GM19193 (cell line): ENCODE measurements around the gene DBR1.

Source experiments
- POLR2A ChIP-seq: IDR thresholded peaks from 4 replicates; pipeline ENCODE4 v1.6.1; 2011; ENCODE audit not compliant: insufficient read depth, insufficient read length; ENCODE audit errors: extremely low read depth

The DBR1 gene

GRCh38 chr3:138195481-138195880 is 20.8 kb upstream of the DBR1 start:
- no peak for TF ChIP-seq POLR2A

GRCh38 chr3:138188013-138188730 is 13.5 kb upstream of the DBR1 start:
- no peak for TF ChIP-seq POLR2A

DNA sequence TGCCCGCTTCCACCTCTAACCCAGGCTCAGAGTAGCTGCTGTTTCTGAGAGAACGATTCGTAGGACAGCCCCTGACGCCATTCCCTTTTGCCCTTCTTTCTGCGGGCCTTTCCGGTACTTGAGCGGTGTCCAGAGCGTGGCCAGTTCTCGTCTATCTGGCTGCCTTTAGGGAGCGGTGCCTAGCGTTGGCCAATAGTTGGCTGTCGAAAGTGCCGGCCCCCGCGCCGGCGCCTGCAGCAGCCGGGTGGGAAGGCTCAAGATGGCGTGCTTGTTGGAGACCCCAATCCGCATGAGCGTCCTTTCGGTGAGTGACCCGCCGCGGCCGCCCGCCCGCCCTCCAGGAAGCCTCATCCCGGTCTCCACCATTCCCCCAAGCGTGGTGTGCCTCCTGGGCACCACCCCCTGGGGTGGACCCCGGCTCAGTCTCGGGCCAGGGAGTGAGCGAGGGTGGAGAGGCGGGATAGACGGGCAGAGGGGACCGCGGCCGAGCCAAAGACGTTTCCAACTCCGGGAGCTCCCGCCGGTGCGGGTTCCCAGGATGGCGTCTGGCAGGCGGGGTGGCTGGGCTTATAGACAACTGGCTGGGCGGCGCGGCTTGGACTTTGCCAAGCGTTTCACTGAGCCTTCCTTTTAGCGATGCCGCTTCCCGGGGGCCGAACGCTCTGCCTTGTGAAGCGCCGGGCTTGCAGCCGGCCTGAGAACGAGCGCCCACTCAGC is 12.7 kb upstream of the DBR1 start, which contains the start of gene ARMC8:
Gene ARMC8 (plus strand): TSS at position 6 of the 717 bp plus-strand sequence. CDS start 254 bp downstream, at position 260.
- peak; percentile 74 for TF ChIP-seq POLR2A

- TF ChIP-seq POLR2A, result no peak
These were observed 12.1 kb upstream of the DBR1 start for GRCh38 chr3:138186803-138187295.

GRCh38 chr3:138186221-138186620 is 11.5 kb upstream of the DBR1 start:
- no peak for TF ChIP-seq POLR2A

DNA sequence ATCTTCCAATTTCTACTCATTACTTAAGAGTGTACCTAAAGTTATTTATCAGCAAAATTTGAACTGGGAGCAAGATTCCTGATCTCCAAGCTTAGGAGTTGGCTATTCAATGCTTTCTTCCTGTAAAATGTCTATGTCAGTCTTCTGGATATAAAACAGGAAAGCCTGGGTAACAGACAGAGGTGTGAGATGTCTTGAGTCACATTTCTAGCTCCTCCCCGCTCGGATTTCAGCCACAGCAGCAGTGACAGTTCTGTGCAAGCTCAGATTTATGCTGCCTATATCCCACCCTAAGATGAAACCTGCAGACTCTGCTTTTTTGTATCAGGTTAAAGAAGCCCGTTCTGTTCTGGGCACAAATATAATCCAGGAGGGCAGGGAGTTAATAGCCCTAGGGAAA is 10.3 kb upstream of the DBR1 start:
- TF ChIP-seq POLR2A, result no peak

GRCh38 chr3:138180375-138181029 is 5.8 kb upstream of the DBR1 start:
- no peak for TF ChIP-seq POLR2A

GRCh38 chr3:138173769-138174420 is 826 bp downstream of the DBR1 start:
- TF ChIP-seq POLR2A, result no peak

DNA sequence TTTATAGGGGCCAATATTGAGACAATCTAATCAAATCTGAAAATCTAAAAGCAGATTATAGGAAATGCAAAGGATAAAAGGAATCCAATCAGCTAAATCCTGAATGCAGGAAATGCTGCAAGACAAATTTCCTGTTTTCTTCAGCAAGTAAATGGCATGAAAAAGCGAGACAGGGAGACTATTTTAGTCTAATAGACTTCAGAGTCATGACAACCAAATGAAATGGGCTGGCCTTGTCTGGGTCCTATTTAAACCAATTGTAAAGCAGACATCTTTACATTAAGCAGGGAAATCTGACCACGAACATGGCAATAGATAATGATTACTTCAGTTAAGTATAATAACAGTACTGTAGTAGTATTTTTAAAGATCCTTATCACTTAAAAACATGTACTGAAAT is 2.1 kb downstream of the DBR1 start:
- TF ChIP-seq POLR2A, result no peak

- no peak for TF ChIP-seq POLR2A
These were observed 9.7 kb downstream of the DBR1 start for GRCh38 chr3:138165061-138165460.

DNA sequence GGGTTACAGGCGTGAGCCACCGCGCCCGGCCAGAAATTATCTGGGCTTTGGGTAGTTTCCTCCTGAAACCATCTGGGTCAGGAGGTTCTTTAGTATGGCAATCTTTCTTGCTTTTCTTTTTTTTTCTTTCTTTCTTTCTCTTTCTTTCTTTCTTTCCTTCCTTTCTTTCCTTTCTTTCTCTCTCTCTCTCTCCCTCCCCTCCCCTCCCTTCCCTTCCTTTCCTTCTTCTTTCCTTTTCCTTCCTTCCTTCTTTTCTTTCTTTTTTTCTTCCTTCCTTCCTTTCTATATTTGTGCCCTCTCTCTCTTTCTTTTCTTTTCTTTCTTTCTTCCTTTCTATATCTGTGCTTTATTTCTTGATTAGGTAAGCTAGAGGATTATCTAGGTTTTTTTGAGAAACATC is 17.0 kb downstream of the DBR1 start:
- TF ChIP-seq POLR2A, result no peak

- no peak for TF ChIP-seq POLR2A
These were observed 20.2 kb downstream of the DBR1 start for GRCh38 chr3:138154534-138154933.

GRCh38 chr3:138148503-138148902 is 26.2 kb downstream of the DBR1 start:
- TF ChIP-seq POLR2A, result no peak

- no peak for TF ChIP-seq POLR2A
These were observed 33.8 kb downstream of the DBR1 start for GRCh38 chr3:138140940-138141339.

DNA sequence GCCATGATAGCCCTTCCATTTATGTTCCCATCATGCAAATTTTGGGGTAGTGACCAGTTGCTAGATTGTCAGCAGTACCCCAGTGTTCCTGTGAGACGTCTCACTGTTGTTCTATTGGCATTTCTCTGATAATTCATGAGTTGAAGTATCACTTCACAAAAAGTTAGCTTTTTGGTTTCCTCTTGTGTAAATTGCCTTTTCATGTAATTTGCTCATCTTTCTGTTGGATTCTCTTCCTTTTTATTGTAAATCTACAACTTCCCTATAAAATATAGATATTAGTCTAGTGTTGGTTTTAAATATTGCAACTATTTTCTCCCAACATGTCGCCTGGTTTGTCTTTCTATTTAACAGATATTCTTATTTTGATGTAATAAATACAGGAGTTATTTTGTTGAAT is 35.0 kb downstream of the DBR1 start:
- TF ChIP-seq POLR2A, result no peak

DNA sequence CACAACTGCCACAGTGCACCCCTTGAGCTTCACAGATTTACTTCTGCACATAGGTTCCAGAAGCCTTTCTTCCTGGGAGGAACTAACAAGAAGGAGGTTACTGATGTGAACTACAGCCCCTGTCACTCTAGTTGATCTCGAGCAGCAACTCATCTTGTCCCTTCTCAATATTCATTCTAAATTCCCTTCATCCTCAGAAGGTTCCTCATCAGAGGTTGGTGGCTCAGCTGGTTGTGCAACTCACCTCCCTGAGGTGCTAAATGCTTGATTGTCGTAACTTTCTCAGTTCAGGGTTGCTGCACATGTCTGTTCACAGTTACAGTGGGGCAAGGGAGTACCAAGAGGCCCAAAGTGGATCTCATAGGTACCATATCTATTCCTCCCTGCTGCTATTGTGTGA is 36.9 kb downstream of the DBR1 start:
- no peak for TF ChIP-seq POLR2A

GRCh38 chr3:138136201-138136600 is 38.5 kb downstream of the DBR1 start:
- no peak for TF ChIP-seq POLR2A
